Keratinocyte (primary cell): Measurements from ENCODE around the gene PFKFB3. TPM values are rescaled to one million over a fixed set of nuclear protein-coding genes. Genes with fewer than 3 reads are reported as not detected.

Experiments used
- DNase-seq: peaks from one replicate; pipeline ENCODE4 v3.0.0-alpha.2; 2011; ENCODE audit warnings: low read depth, missing footprints, low spot score
- FAIRE-seq: peaks from 2 replicates; lab custom pipeline; 2011; peaks lifted over from hg19 to GRCh38; lab: Jason Lieb, UNC
- H2AFZ ChIP-seq: 2 replicates; pipeline ENCODE4 v1.6.0; 2012; ENCODE audit warnings: low read length, control low read depth, inconsistent platforms; ENCODE audit not compliant: control insufficient read depth
- H3K27ac ChIP-seq: 2 replicates; pipeline ENCODE4 v1.5.1; 2011; ENCODE audit warnings: low read length; ENCODE audit not compliant: control insufficient read depth, insufficient read depth
- H3K27me3 ChIP-seq: 3 replicates; pipeline ENCODE4 v1.6.0; 2011; ENCODE audit warnings: low read length; ENCODE audit not compliant: control insufficient read depth, insufficient read depth; ENCODE audit errors: extremely low read depth
- H3K36me3 ChIP-seq, 2 experiments: 2 replicates in 1 of 2; 3 replicates in 1 of 2; pipeline ENCODE4 v1.5.1; 2011; ENCODE audit warnings: low read length in 2 of 2, mild to moderate bottlenecking in 1 of 2; ENCODE audit not compliant: control insufficient read depth in 2 of 2, insufficient read depth in 2 of 2; ENCODE audit errors: extremely low read depth in 1 of 2
- H3K4me1 ChIP-seq: 3 replicates; pipeline ENCODE4 v1.5.1; 2011; ENCODE audit warnings: low read length; ENCODE audit not compliant: control insufficient read depth, insufficient read depth; ENCODE audit errors: extremely low read depth
- H3K4me2 ChIP-seq: 3 replicates; pipeline ENCODE4 v1.6.0; 2011; ENCODE audit warnings: low read depth, low read length; ENCODE audit not compliant: control insufficient read depth, insufficient read depth; ENCODE audit errors: extremely low read depth
- H3K4me3 ChIP-seq, 3 experiments: fragments of 200-600 bp in 1 of 3; sonication (generic) in 1 of 3; 2 replicates in 2 of 3; 3 replicates in 1 of 3; pipeline ENCODE4 v1.5.1; 2011 to 2016; ENCODE audit warnings: low read length in 3 of 3, mild to moderate bottlenecking in 3 of 3, control low read depth in 2 of 3, inconsistent platforms in 1 of 3, low read depth in 1 of 3, mixed read lengths in 1 of 3, mixed run types in 1 of 3, moderate library complexity in 1 of 3; ENCODE audit not compliant: control insufficient read depth in 2 of 3, insufficient read depth in 2 of 3; ENCODE audit errors: extremely low read depth in 1 of 3
- H3K79me2 ChIP-seq: 2 replicates; pipeline ENCODE4 v1.6.0; 2012; ENCODE audit warnings: low read length; ENCODE audit not compliant: control insufficient read depth, insufficient read depth
- H3K9ac ChIP-seq: 3 replicates; pipeline ENCODE4 v1.6.0; 2011; ENCODE audit warnings: low read length; ENCODE audit not compliant: control insufficient read depth, insufficient read depth; ENCODE audit errors: extremely low read depth
- H3K9me1 ChIP-seq: 3 replicates; pipeline ENCODE4 v1.6.0; 2011; ENCODE audit warnings: low read length; ENCODE audit not compliant: control insufficient read depth, insufficient read depth; ENCODE audit errors: extremely low read depth
- H3K9me3 ChIP-seq: 2 replicates; pipeline ENCODE4 v1.5.1; 2012; ENCODE audit warnings: low read depth, low read length; ENCODE audit not compliant: control insufficient read depth
- H4K20me1 ChIP-seq: 3 replicates; pipeline ENCODE4 v1.6.0; 2011; ENCODE audit warnings: low read length; ENCODE audit not compliant: control insufficient read depth, insufficient read depth; ENCODE audit errors: extremely low read depth
- EZH2 ChIP-seq: IDR thresholded peaks from one replicate; pipeline ENCODE4 v1.6.1; 2012; ENCODE audit warnings: inconsistent platforms, mild to moderate bottlenecking, low read length, moderate library complexity
- dilution Hi-C: fragments of 300-500 bp; cut with MboI; formaldehyde crosslinking; loops from one replicate; pipeline ENCODE4 v1.7.0; 2020; ENCODE audit warnings: low sequenced_read_pairs; ENCODE audit not compliant: extremely low pct_ligation_motif_present
- polyA plus RNA-seq, 5 experiments: library from polyadenylated mRNA; depleted of rRNA in 3 of 5; stranded (reverse) in 3 of 5; stranded (forward) in 1 of 5; unstranded in 1 of 5; fragments of >200 nt; gene quantifications; 1 replicate in 1 of 5; 2 replicates in 3 of 5; 3 replicates in 1 of 5; pipeline versions ENCODE4 v1.2.1 to v1.2.3, GENCODE V29; 2011 to 2012; ENCODE audit warnings: missing spikeins in 2 of 5, low read depth in 1 of 5, low replicate concordance in 1 of 5
- TF ChIP-seq, protein P1 (sequence below), 3 experiments: IDR thresholded peaks in 1 of 3; conservative IDR thresholded peaks in 1 of 3; optimal IDR thresholded peaks in 1 of 3; 2 replicates in 2 of 3; 3 replicates in 1 of 3; pipeline versions ENCODE3 to v1.5.1; 2011; ENCODE audit warnings: low read length in 3 of 3, mild to moderate bottlenecking in 3 of 3, moderate library complexity in 2 of 3, control low read depth in 1 of 3, inconsistent platforms in 1 of 3; ENCODE audit not compliant: insufficient read depth in 2 of 3; ENCODE audit errors: extremely low read depth in 1 of 3

The PFKFB3 gene
- polyA plus RNA-seq, 1 donor (not counting 4 experiments of a cell fraction or from before 2014, with no cell fraction given), result 18.6 TPM

DNA sequence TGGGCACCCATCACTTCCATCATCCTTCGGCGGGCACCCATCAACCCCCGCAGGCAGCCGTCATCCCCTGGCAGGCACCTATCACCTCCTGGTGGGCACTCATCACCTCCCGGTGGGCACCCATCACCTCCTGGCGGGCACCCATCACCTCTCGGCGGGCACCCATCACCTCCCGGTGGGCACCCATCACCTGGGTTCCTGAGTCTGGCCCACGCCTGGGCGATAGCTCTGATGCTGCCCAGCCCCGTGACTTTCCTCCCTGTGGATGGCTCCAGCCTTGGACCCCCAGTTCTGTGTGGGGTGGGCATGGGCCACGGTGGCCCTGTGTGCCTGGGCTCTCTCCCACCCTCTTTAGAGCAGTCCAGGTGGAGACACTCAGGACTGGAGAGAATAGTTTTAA is 29.0 kb downstream of the PFKFB3 start:
- Histone ChIP-seq H2AFZ (no peak overlapping the region), H3K36me3 (peaks cover 19 to 44% of the 10 kb centered on the region in 2 experiments), H3K27ac (no peak overlapping the region), H3K9me3 (no peaks in the 10 kb centered on the region), H3K9ac (no peak overlapping the region), H3K9me1 (no peaks in the 10 kb centered on the region), H3K4me3 (no peak overlapping the region), H3K4me1 (no peaks in the 10 kb centered on the region), H3K27me3 (no peaks in the 10 kb centered on the region), H4K20me1 (no peaks in the 10 kb centered on the region), H3K4me2 (no peak overlapping the region), H3K79me2 (no peaks in the 10 kb centered on the region)
- no peak for TF ChIP-seq EZH2
- TF ChIP-seq, protein P1, sequence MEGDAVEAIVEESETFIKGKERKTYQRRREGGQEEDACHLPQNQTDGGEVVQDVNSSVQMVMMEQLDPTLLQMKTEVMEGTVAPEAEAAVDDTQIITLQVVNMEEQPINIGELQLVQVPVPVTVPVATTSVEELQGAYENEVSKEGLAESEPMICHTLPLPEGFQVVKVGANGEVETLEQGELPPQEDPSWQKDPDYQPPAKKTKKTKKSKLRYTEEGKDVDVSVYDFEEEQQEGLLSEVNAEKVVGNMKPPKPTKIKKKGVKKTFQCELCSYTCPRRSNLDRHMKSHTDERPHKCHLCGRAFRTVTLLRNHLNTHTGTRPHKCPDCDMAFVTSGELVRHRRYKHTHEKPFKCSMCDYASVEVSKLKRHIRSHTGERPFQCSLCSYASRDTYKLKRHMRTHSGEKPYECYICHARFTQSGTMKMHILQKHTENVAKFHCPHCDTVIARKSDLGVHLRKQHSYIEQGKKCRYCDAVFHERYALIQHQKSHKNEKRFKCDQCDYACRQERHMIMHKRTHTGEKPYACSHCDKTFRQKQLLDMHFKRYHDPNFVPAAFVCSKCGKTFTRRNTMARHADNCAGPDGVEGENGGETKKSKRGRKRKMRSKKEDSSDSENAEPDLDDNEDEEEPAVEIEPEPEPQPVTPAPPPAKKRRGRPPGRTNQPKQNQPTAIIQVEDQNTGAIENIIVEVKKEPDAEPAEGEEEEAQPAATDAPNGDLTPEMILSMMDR (optimal IDR thresholded peaks at IDR 0.05 in 1 of 3, IDR thresholded peaks at IDR 0.05 in 1 of 3, conservative IDR thresholded peaks at IDR 0.05 in 1 of 3; ENCODE audit: extremely low read depth in 1 of 3, insufficient read depth in 2 of 3, low read length in 3 of 3), result no peak
- DNase-seq (no peak), FAIRE-seq (no peak)
- dilution Hi-C loops, result no loop called here

DNA sequence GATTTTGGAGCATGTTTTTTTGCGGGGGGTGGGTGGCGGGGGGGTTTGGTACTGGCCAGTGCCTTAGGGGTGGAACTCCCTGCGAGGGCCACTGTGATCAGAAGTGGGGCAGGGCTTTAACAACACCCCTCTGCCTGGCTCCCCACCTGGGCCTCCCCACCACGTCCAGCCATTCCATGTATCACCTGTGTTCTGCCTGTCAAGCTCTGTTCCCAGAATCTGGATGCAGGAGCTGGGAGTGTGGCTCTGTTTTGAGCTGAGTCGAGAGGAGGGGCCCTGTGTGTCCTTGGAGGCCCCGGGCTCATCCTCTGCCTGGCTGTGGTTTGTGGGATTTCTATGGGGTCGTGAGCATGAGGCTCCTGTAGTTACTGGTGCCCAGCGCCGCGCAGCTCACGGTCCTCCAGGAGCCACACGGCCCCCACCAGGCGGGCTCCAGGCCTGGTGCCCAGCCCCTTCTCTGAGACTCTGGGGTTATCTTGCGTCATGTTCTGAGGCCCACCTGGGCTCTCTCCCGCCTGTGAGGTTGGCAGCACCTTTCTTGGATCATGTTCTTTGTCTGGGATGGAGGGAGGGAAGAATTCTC is 29.6 kb downstream of the PFKFB3 start:
- H4K20me1 ChIP-seq, result no peaks in the 10 kb centered on the region
- H3K4me2 ChIP-seq, result no peak overlapping the region
- no peaks in the 10 kb centered on the region for H3K9me1 ChIP-seq
- H3K27me3 ChIP-seq, result no peaks in the 10 kb centered on the region
- dilution Hi-C loops, result no loop called here
- H2AFZ ChIP-seq, result no peak overlapping the region
- H3K9ac ChIP-seq, result no peak overlapping the region
- DNase-seq, result no peak
- no peaks in the 10 kb centered on the region for H3K79me2 ChIP-seq
- H3K36me3 ChIP-seq, result peaks cover 16 to 41% of the 10 kb centered on the region in 2 experiments
- H3K4me3 ChIP-seq, result no peak overlapping the region
- no peaks in the 10 kb centered on the region for H3K4me1 ChIP-seq
- H3K9me3 ChIP-seq, result no peaks in the 10 kb centered on the region
- no peak for FAIRE-seq
- TF ChIP-seq, protein P1 (optimal IDR thresholded peaks at IDR 0.05 in 1 of 3, IDR thresholded peaks at IDR 0.05 in 1 of 3, conservative IDR thresholded peaks at IDR 0.05 in 1 of 3; ENCODE audit: extremely low read depth in 1 of 3, insufficient read depth in 2 of 3, low read length in 3 of 3), result no peak
- no peak for TF ChIP-seq EZH2
- no peak overlapping the region for H3K27ac ChIP-seq
